ENCODE results near the gene DENND2A.

GRCh38 chr7:140592964-140593671 lies 47.5 kb downstream of the DENND2A start:
- no peak for TF ChIP-seq CTCF (IDR thresholded peaks at IDR 0.05)
- TF ChIP-seq POLR2A (IDR thresholded peaks at IDR 0.05): no peak
